OCI-LY7 (cell line): Measurements from ENCODE around the gene TIPIN. TPM values are rescaled to one million over a fixed set of nuclear protein-coding genes. Genes with fewer than 3 reads are reported as not detected.
"Not testable (repeated sequence)": the region's sequence is repeated elsewhere in the genome, so short reads cannot be mapped to it uniquely, and the experiment has no call there.

Experiments
- BruUV-seq: library from RNA; stranded (reverse); fragments of 400-500 nt; replicated peaks from 2 replicates; lab custom pipeline; 2021; lab: Mats Ljungman, UMichigan
- CTCF ChIA-PET: fragments of 300-600 bp; sonication (Branson Sonifier 250); formaldehyde crosslinking; loops from one replicate; lab custom pipeline; 2022; ENCODE audit warnings: antibody characterized with exemption; ENCODE audit not compliant: unreplicated experiment; lab: Charles Lee
- POLR2A ChIA-PET: fragments of 300-600 bp; sonication (Branson Sonifier 250); formaldehyde crosslinking; loops from one replicate; lab custom pipeline; 2022; ENCODE audit warnings: antibody characterized with exemption; lab: Charles Lee
- DNase-seq: peaks from one replicate; pipeline ENCODE4 v3.0.0-alpha.2; 2015; ENCODE audit warnings: low spot score
- H2AFZ ChIP-seq: fragments of 200-600 bp; sonication (generic), shearing (Covaris generic); 2 replicates; pipeline ENCODE4 v1.6.1; 2014; ENCODE audit warnings: mild to moderate bottlenecking, antibody characterized with exemption, low read length, moderate library complexity
- H3K27ac ChIP-seq: fragments of 200-600 bp; sonication (generic); 2 replicates; pipeline ENCODE4 v1.5.1; 2014; ENCODE audit warnings: mixed run types, low read depth, mild to moderate bottlenecking, moderate library complexity, low read length, inconsistent platforms; ENCODE audit not compliant: poor library complexity, severe bottlenecking
- H3K36me3 ChIP-seq: fragments of 200-600 bp; sonication (generic); 2 replicates; pipeline ENCODE4 v1.6.1; 2014; ENCODE audit warnings: mild to moderate bottlenecking, antibody characterized with exemption, low read length, moderate library complexity, mixed read lengths; ENCODE audit not compliant: insufficient read depth
- H3K4me1 ChIP-seq: fragments of 200-600 bp; sonication (generic); 2 replicates; pipeline ENCODE4 v1.5.1; 2014; ENCODE audit warnings: mild to moderate bottlenecking, low read length; ENCODE audit not compliant: insufficient read depth, poor library complexity, severe bottlenecking
- H3K4me2 ChIP-seq: fragments of 200-600 bp; sonication (generic); 2 replicates; pipeline ENCODE4 v1.6.1; 2014; ENCODE audit warnings: mild to moderate bottlenecking, low read length
- H3K4me3 ChIP-seq: fragments of 200-600 bp; sonication (generic); 2 replicates; pipeline ENCODE4 v1.5.1; 2014; ENCODE audit warnings: mild to moderate bottlenecking, low read depth, low read length; ENCODE audit not compliant: poor library complexity, severe bottlenecking
- H3K79me2 ChIP-seq: fragments of 200-600 bp; sonication (generic); 2 replicates; pipeline ENCODE4 v1.6.1; 2016; ENCODE audit warnings: low read depth, mild to moderate bottlenecking, low read length, moderate library complexity, mixed read lengths; ENCODE audit not compliant: insufficient read depth
- H3K9me2 ChIP-seq: fragments of 200-600 bp; sonication (generic); 2 replicates; pipeline ENCODE4 v1.6.1; 2016; ENCODE audit warnings: mild to moderate bottlenecking, low read length, mixed read lengths; ENCODE audit not compliant: insufficient read depth
- H3K9me3 ChIP-seq: fragments of 200-600 bp; sonication (generic); 2 replicates; pipeline ENCODE4 v1.6.1; 2014; ENCODE audit warnings: mild to moderate bottlenecking, mixed run types, low read length, mixed read lengths
- H4K20me1 ChIP-seq: fragments of 200-600 bp; sonication (generic); 2 replicates; pipeline ENCODE4 v1.6.1; 2014; ENCODE audit warnings: mild to moderate bottlenecking, antibody characterized with exemption, low read length, moderate library complexity, mixed read lengths; ENCODE audit not compliant: insufficient read depth
- CTCF ChIP-seq: fragments of 200-600 bp; sonication (generic); conservative IDR thresholded peaks from 2 replicates; pipeline ENCODE4 v1.5.1; 2014; ENCODE audit warnings: mild to moderate bottlenecking, antibody characterized with exemption, low read length, moderate library complexity, mixed read lengths
- EZH2phosphoT487 ChIP-seq: fragments of 200-600 bp; sonication (generic); IDR thresholded peaks from 2 replicates; pipeline ENCODE4 v1.6.1; 2018; ENCODE audit warnings: low read depth, borderline replicate concordance, mild to moderate bottlenecking, mixed run types, antibody characterized with exemption, low read length, moderate library complexity, mixed read lengths
- intact Hi-C: fragments of 100-400 bp; cut with micrococcal nuclease; formaldehyde crosslinking; loops from one replicate; pipeline ENCODE4 v1.10.0; 2022; ENCODE audit not compliant: unreplicated experiment
- total RNA-seq, 2 experiments: library from RNA; depleted of rRNA in 1 of 2; stranded (reverse); fragments of >200 nt in 1 of 2; shearing (Covaris generic) in 1 of 2; gene quantifications; 2 replicates each; pipeline ENCODE4 v1.2.3, GENCODE V29; 2014 to 2022

The TIPIN gene
- total RNA-seq, 2 experiments from 2014 or later, result 26.0 to 38.1 TPM

- Histone ChIP-seq H3K4me3 (no peak overlapping the region), H3K79me2 (no peaks in the 10 kb centered on the region), H3K9me3 (no peaks in the 10 kb centered on the region), H4K20me1 (no peaks in the 10 kb centered on the region), H3K36me3 (no peaks in the 10 kb centered on the region), H3K27ac (no peak overlapping the region), H3K4me1 (peaks cover 28% of the 10 kb centered on the region), H3K4me2 (no peak overlapping the region), H2AFZ (no peak overlapping the region), H3K9me2 (no peaks in the 10 kb centered on the region)
- DNase-seq, result no peak
- BruUV-seq, result no TSS peak
- POLR2A ChIA-PET, result no interaction called here
- intact Hi-C loops, result no loop called here
- no peak for TF ChIP-seq EZH2phosphoT487
- no peak for TF ChIP-seq CTCF
- CTCF ChIA-PET, result no interaction called here
Observed at GRCh38 chr15:66364944-66365528, 8.6 kb upstream of the TIPIN start.

GRCh38 chr15:66362776-66363175, 6.3 kb upstream of the TIPIN start:
- Histone ChIP-seq H2AFZ (no peak overlapping the region), H3K79me2 (no peaks in the 10 kb centered on the region), H3K4me1 (peaks cover 21% of the 10 kb centered on the region), H3K4me3 (no peak overlapping the region), H3K9me2 (no peaks in the 10 kb centered on the region), H3K4me2 (no peak overlapping the region), H3K36me3 (no peaks in the 10 kb centered on the region), H3K27ac (no peak overlapping the region), H4K20me1 (no peaks in the 10 kb centered on the region), H3K9me3 (peaks cover 5% of the 10 kb centered on the region; the same call in 1 of the 2 replicates)
- DNase-seq, result no peak
- no TSS peak for BruUV-seq
- intact Hi-C loops, result no loop called here
- TF ChIP-seq CTCF, result no peak
- TF ChIP-seq EZH2phosphoT487, result no peak
- POLR2A ChIA-PET, result no interaction called here
- CTCF ChIA-PET, result no interaction called here

- H3K36me3 ChIP-seq, H3K9me3 ChIP-seq, DNase-seq, intact Hi-C loops, H2AFZ ChIP-seq, H4K20me1 ChIP-seq, H3K4me2 ChIP-seq, H3K79me2 ChIP-seq, H3K4me3 ChIP-seq, H3K9me2 ChIP-seq, H3K27ac ChIP-seq, CTCF ChIA-PET, BruUV-seq: not testable (repeated sequence)
- POLR2A ChIA-PET, result interaction anchor here (0.7 kb wide), 1 partner anchor 70 kb away, joined by 4 read pairs; no protein-coding TSS in a partner anchor
- H3K4me1 ChIP-seq, result peaks cover 27% of the 10 kb centered on the region
Observed at GRCh38 chr15:66361745-66362460, 5.4 kb upstream of the TIPIN start.
